GM03348 (cell line): ENCODE results near the gene RHBDD1.
"Not testable (repeated sequence)": the region's sequence is repeated elsewhere in the genome, so short reads cannot be mapped to it uniquely, and the experiment has no call there.

Source experiments
- DNase-seq: peaks from one replicate; pipeline ENCODE4 v3.0.0; 2012; ENCODE audit warnings: low spot score

Gene RHBDD1

DNA sequence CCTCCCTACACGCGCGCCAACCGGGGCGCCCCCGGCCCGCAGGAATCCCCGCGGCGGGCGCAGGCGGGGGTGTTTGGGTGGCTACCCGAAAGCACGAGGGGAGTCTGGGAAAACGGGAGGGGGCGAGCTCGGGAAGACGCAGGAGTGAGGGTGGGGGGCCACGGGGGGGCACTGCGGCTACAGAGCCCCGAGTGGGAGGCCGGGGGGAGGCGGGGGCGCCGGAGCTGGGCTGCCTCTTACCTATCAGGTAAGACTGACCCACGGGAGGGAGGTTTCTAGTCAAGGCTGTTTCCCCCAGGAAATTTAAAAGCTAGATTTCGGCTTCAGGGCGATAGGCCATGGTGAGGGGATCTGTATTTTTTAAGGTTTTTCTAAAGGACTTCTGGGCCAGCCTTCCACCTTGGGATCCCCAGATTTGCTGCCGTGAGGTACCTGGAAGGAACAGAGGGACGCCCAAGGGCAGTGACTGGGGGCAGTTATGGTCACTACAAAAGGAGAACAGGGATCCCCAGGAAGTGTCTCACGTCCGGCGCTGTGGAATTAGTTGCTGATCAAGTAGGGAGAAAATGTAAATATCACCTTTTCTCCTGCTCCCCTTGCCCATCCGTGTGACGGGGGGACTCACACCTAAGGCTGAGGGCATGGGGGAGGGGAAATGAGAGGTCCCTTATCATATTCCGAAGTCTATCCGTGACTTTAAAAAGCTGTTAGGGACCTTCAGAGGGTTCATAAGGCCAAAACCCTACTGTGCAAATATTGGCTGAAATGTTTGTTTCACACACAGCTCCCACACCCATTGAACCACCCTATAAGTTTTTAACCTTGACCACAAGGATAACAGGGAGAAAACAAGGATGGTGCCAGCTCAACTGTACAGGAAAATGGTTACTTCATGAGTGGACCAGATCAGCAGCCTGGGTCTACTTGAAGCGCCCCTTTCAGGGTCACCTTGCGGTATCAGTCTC lies 35.6 kb upstream of the RHBDD1 start:
- no peak for DNase-seq

DNA sequence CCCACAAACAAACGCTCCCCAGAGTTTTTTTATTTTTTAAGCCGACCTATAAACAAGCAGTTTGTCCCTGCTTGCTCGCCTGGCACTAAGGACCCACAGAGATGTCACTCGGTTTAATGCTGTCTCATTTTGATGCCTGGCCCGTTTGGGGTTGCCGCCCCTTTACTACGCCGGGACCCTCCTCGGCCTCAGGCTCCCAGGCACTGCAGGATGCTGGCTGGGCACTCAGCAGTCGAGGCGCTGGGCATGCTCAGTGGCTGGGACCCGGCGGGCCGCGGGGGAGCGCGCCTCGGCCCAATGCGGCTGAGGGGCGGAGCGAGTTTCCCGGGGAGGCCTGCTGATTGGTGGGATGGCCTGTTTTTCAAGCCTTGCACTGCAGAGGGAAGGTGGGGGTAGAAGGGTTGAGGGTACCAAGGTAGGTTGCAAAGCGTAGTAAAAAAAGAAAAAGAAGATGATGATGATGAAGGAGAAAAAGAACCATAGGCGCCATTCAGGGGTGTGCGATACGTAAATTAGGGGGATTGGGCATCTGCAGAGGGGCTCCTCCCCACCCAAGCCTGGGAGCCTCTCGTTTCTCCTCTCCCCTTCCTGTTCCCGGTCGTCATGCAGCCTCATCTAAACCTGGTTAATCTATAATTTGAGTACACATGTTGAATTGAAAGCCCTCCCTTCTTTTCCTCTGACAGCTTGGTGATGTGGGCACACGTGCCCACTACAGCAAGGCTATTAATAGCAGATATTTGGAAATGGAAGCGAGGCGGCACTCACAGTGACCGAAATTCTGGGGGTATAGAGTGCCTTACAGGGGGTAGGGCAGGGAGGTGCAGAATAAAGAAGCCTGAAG lies 34.7 kb upstream of the RHBDD1 start:
- peak; percentile 88 for DNase-seq

DNA sequence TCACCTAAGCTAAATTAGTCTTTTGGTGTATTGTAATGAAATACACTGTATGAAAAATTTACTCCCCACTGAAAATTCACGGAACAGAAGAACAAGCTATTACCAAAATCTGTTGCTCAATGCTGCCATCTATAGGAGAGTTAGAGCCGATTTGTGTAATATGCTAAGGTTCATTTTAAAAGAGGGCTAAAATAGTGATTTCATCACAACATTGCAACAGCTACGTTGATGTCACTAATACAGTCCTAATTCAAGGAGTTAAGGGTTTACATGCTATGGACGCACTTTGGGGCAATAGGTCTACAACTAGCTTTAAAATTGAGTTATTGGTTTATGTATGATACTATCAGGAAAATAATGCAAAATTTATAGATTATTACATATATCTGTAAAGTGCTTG lies 33.3 kb upstream of the RHBDD1 start:
- peak; percentile 71 for DNase-seq

DNA sequence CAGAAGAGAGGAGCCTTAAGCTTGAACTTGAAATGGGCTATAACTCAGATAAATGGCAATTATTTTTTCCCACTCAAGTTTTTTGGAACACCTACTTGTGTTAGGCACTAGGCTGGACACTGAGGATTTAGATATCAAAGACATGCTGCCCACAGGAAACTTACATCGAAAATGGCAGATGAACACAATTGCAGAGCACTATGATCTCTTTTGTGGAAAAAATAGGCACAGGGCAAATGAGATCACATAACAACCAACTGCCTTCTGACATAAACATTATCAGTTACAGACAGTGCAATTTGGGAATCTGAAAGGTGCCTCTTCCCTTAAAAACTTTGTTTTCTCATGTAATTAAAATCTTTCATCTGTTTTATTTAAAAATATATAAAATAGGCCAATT lies 32.4 kb upstream of the RHBDD1 start:
- DNase-seq, result no peak

DNA sequence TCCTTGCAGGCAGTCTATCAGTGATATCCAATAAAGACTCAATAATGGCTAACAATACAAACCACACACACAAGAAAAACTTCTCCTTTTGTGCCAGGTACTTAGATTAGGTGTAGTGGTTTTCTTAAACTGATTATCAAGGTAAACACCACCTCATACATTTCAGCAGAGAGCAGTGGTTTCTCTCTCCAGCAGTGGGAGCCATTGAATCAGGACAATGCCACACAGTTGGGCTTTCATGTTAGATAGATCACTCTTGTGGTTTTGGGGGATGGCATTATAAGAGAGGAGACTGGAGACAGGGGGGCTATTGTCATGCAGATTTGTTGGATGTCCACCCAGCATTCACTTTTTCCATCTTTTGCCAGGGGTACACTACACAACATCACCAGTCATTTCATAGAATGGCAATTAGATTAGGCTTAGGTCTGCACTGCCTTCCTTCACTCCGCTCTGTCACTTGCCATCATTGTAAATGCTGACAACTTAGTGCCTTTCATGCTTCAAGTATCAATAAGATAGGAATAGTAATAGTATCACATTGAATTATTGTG lies 22.6 kb upstream of the RHBDD1 start:
- no peak for DNase-seq

DNA sequence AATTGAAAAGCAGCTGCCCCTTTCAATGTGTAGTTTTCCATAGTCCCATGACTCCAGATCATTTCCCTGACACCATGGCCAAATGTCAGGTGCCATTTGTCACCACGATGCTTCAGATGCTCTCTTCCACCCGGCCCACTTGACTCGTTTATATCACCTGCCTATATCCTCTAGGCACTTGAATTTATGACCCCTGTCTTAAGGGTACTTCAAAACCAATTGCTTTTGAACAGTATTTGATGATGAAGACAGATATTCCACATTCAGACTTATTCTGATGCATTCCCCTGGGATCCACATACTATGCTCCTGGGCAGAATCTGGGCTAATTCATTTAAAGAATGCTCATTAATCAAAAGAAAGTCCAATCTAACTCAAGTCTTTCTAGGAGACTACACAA lies 16.9 kb upstream of the RHBDD1 start:
- no peak for DNase-seq

DNA sequence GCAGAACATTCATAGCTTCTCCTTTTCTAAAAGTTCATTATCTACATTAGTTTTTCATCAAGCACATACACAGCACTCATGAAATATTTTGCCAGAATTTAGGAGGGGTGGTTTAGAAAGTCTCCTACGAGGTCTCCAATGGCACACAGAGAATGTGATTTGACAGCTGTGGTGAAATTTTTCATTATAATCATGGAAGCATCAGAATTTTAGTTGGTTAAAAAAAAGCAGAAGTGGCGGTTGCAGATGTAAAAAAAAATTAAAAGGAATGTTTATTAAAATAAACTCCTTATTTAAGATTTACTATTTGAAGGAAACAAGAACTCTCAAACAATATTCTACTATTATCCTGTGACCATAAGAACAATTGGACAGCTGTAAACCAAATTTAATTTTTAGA lies 10.8 kb upstream of the RHBDD1 start:
- no peak for DNase-seq

DNA sequence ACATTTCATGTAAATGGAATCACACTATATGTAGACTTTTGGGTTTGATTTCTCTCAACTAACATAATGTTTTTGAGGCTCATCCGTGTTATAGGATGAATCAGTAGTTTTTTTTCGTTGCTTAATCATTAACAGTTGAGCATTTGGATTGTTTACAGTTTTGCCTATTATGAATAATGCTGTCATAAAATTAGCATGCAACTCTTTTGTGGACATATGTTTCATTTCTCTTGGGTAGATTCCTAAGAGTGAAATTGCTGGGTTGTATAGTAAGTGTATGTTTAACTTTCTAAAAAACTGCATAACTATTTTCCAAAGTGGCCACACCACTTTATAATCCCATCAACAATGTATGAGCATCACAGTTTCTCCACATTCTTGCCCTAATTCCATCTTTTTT lies 7.7 kb upstream of the RHBDD1 start:
- DNase-seq, result peak; percentile 7

DNA sequence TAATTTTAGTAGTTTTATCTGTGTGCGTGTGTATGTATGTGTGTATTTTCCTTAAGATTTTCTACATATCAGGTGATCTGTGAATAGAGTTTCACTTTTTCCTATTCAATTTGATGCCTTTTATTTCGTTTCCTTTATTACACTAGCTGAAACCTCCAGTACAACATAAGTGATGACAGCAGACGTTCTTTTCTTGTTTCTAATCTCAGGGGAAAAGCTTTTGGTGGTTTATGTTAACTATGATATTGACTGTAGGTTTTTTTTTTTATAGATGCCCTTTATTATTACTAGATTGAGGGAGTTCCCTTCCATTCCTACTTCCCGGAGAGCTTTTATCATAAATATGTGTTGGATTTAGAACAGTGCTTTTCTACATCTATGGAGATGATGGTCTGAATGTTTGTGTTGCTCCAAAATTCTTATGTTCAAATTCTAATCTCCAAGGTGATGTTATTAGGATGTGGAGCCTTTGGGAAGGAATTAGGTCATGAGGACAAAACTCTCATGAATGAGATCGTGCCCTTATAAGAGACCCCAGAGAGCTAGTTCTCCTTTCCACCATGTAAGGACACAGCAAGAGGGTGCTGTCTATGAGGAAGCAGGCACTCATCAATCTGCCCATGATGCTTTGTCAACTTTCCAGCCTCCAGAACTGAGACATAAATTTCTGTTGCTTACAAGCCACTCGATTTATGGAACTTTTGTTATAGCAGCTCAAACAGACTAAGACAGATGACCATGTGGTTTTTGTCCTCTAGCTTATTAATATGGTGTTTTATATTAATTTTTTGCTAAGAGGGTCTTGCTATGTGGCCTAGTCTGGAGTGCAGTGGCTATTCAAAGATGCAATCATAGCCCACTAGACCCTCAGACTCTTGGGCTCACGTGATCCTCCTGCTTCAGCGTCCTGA lies 5.9 kb upstream of the RHBDD1 start:
- DNase-seq, result no peak

DNA sequence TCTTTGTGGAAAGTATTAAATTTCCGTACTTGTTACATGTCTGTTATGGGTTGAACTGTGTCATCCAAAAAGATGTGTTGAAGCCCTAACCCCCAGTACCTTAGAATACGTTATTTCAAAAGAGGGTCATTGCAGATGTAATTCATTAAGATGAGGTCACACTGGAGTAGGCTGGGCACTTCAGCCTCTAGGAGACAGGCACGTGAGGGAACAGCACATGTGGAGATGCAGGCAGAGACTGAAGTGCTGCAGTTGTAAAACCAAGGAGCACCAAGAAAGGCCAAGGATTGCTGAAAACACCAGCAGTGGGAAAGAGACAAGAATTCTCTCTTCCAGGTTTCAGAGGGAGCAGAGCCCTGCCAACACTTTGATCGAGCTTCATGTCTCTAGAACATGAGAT lies 4.6 kb upstream of the RHBDD1 start:
- DNase-seq, result no peak

DNA sequence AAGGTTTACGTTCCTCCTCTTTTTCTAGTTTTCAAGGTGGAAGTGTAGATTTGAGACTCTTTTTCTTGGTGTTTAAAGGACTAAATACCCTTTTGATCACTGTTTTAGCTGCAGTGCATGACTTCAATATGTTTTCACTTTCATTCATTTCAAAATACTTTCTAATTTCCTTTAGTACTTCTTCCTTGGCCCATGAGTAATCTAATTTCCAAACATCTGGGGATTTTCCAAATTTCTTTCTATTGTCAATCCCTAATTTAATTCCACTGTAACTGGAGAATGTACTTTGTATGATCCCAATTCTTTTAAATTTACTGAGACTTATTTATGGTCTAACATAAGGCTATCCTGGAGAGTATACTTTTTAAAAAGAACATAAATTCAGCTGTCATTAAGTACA lies 3.8 kb upstream of the RHBDD1 start:
- no peak for DNase-seq

DNA sequence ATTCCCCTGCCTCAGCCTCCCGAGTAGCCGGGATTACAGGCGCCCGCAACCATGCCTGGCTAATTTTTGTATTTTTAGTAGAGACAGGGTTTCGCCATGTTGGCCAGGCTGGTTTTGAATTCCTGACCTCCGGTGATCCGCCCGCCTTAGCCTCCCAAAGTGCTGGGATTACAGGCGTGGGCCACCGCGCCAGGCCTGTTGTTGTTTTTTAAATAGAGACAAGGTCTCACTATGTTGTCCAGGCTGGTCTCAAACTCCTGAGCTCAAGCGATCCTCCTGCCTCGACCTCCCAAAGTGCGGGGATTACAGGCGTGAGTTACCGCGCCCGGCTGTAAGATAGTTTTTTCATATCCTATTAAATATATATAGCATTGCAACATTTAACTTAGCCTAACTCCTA lies 974 bp upstream of the RHBDD1 start:
- not testable (repeated sequence) for DNase-seq

DNA sequence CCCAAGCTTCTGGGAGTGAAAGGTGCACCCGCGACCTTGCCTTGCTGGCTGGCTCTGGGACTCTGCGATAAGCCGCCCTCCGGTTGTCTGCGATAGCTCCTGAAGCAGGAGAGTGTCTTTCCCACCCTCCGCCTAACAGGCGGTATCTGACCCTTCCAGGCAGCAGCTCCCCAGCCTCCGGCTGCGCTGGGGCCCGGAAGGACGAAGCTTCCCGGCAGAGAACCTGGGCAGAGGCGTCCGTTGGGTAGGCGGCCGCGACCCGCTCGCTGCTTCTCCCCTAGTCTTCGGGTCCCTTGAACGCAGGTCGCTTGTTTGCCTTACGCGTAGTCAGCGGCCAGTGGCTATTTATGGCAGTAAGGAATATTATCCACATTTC lies 446 bp upstream of the RHBDD1 start:
- DNase-seq, result peak; percentile 33

DNA sequence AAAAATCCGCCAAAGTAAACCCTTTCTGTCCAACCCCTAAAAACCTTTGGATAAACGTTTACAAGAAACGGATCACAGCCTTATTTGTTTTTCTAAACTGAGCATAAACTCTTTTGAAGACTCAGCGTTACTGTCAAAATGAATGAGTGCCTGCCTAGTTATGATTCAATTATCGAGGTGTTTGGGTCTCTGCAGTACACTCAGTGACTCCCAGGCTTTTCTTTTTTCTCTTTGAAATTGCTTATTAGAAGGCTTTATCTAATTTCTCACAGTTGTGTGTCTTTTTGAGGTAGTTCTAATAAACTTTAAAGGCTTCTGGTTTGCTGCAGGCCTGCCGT lies 663 bp downstream of the RHBDD1 start:
- DNase-seq, result peak; percentile 10

DNA sequence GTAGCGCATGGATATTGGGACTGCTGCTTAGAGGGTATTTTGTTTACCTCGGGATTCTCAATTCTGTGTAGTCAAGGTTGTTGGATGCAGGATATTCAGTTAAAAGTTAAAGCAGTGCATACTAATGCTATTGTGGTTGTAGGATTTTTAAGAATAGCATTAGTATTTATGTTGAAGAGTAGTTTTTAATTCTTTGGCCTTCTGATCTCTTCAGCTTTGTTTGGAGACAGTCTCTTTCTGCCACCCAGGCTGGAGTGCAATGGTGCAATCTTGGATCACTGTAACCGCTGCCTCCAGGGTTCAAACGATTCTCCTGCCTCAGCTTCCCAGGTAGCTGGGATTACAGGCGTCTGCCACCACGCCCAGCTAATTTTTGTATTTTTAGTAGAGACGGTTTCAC lies 1.5 kb downstream of the RHBDD1 start:
- DNase-seq, result no peak

DNA sequence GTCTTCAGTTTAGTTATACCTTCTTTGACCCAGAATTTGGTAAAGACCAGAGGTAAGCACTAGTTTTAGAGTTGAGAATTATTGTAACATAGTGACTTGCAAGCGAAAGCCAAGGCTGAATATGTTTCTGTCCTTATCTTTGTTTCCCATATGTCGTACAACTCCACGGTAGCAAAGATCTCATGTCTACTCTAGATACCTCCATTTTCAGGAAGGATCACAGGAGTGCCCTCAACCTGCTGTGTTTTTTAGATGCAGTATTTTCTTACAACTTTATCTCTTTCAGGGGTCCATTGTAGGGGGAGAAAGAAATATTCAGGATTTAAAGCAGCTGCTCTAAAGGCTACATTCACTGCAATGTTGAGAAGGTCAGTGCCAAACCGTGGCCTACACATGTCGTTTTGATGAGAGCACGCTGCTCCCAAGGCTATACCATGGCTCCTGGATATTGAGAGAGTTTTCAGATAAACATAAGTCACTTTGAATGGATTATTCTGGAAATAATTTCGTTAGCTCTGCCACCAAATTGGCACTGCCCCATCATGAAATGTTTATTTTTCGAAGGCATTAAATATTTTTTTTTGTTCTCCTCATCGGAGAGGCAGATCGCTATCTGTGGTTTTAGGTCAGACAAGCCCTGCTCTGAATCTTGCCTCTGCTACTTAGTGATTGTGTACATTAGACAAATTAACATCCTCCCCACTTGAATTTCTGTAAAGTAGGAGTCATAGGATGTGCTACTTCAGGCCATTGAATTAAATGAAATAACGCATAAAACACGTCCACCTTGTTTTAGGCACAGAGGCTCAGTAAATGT lies 2.1 kb downstream of the RHBDD1 start:
- no peak for DNase-seq

DNA sequence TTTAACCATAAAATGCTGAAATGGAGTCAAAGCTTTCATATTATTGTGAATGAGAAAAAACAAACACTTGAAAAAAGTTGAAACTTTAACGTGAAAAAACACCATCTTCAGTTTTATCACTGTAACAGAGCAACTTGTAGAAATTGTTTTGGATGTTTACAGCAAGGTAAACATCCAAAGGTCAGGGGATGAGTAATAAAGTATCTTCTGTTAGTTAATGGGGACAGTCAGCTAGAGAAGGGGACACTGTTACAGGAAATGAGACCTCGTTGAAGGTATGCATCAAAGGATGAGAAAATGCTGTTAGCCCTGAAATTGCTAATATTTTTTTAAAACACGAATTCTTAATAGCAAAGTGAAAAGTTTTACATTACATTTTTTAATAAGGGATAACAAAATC lies 2.9 kb downstream of the RHBDD1 start:
- no peak for DNase-seq

DNA sequence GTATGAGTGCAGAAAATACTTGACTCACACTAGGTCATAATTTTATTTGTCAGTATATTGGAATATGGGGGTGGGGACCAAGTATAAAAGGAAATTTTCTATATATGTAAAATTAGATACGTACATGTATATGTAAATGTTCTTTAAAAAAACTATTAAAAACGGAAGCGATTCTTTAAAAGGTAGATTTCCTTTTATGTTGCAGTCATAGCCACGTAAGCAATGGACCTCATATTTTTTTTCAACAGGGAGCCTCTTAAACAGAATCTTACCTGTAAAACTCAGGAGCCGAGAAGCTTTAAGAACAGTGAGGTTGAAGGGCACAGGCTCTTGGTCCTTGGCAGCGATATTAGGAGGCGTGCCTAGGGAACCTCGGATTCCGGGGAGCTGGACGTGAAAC lies 3.3 kb downstream of the RHBDD1 start:
- no peak for DNase-seq

DNA sequence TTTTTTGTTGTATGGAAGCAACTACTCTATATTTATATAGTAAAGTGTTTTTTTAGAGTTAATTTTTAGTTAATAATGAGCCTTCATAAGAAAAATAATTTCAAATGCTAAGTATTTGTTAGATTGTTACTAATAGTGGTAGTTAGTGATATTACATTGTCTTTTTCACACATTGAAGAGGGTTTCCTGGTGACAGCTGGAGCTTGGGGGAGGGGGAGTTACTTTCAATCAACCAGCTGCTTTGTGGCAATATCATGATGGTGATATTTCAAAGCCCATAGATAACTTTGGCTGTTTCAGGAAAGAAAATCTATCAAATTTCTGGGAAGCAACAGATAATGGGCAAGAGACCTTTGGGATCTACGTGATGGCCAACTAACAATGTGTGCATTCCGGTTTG lies 4.1 kb downstream of the RHBDD1 start:
- DNase-seq, result no peak

DNA sequence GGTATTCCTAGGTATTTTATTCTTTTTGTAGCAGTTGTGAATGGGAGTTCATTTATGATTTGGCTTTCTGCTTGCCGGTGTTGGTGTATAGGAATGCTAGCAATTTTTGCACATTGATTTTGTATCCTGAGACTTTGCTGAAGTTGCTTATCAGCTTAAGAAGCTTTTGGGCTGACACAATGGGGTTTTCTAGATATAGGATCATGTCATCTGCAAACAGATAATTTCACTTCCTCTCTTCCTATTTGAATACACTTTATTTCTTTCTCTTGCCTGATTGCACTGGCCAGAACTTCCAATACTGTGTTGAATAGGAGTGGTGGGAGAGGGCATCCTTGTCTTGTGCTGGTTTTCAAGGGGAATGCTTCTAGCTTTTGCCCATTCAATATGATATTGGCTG lies 7.1 kb downstream of the RHBDD1 start:
- not testable (repeated sequence) for DNase-seq
